GM23338 (cell line): Measurements from ENCODE around the gene KIAA0040.

Experiments
- JUNB ChIP-seq: IDR thresholded peaks from one replicate; pipeline ENCODE4 v1.6.1; 2016; ENCODE audit warnings: antibody characterized with exemption; ENCODE audit not compliant: unreplicated experiment
- TF ChIP-seq, protein P1 (sequence below): IDR thresholded peaks from one replicate; pipeline ENCODE4 v1.6.1; 2018; ENCODE audit warnings: antibody characterized with exemption; ENCODE audit not compliant: unreplicated experiment
- TF ChIP-seq, protein P2 (sequence below), 2 experiments: fragments of 200-600 bp in 1 of 2; sonication (generic) in 1 of 2; conservative IDR thresholded peaks; 2 replicates each; pipeline versions ENCODE4 v1.5.1 to v1.6.1; 2016 to 2017; ENCODE audit warnings: antibody characterized with exemption in 2 of 2, low read depth in 2 of 2, mild to moderate bottlenecking in 2 of 2, moderate library complexity in 1 of 2

DNA sequence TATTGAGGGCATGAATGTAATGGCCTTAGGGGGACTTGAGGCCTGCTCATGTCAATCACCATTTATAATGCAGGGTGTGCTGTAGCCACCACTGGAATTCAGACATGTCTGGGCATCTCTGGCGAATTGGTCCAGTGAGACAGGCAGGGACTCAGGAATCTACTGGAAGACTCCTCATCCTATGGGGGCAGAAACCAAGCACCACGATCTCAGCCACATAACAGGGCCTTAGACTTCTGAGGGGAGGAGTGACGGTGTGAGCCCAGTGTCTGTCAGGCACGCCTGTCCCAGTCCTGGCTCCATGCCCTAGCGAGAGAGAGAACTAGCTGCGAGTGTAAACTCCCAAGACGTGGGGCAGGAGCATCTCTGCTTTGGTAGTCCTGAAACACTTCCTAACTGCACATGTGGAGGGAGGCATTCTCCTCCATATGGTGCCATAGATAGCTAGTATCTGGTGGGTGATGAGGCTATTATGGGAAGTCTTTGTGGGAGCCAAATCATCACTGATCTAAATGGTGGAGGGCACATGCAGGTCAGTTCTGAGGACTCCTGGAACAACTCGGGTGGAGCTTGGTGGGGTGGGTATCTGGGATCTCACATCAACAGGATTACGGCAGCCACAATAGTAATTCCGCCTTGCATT lies 29.8 kb upstream of the KIAA0040 start:
- TF ChIP-seq, protein P1, sequence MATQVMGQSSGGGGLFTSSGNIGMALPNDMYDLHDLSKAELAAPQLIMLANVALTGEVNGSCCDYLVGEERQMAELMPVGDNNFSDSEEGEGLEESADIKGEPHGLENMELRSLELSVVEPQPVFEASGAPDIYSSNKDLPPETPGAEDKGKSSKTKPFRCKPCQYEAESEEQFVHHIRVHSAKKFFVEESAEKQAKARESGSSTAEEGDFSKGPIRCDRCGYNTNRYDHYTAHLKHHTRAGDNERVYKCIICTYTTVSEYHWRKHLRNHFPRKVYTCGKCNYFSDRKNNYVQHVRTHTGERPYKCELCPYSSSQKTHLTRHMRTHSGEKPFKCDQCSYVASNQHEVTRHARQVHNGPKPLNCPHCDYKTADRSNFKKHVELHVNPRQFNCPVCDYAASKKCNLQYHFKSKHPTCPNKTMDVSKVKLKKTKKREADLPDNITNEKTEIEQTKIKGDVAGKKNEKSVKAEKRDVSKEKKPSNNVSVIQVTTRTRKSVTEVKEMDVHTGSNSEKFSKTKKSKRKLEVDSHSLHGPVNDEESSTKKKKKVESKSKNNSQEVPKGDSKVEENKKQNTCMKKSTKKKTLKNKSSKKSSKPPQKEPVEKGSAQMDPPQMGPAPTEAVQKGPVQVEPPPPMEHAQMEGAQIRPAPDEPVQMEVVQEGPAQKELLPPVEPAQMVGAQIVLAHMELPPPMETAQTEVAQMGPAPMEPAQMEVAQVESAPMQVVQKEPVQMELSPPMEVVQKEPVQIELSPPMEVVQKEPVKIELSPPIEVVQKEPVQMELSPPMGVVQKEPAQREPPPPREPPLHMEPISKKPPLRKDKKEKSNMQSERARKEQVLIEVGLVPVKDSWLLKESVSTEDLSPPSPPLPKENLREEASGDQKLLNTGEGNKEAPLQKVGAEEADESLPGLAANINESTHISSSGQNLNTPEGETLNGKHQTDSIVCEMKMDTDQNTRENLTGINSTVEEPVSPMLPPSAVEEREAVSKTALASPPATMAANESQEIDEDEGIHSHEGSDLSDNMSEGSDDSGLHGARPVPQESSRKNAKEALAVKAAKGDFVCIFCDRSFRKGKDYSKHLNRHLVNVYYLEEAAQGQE, result no peak
- TF ChIP-seq, protein P2, sequence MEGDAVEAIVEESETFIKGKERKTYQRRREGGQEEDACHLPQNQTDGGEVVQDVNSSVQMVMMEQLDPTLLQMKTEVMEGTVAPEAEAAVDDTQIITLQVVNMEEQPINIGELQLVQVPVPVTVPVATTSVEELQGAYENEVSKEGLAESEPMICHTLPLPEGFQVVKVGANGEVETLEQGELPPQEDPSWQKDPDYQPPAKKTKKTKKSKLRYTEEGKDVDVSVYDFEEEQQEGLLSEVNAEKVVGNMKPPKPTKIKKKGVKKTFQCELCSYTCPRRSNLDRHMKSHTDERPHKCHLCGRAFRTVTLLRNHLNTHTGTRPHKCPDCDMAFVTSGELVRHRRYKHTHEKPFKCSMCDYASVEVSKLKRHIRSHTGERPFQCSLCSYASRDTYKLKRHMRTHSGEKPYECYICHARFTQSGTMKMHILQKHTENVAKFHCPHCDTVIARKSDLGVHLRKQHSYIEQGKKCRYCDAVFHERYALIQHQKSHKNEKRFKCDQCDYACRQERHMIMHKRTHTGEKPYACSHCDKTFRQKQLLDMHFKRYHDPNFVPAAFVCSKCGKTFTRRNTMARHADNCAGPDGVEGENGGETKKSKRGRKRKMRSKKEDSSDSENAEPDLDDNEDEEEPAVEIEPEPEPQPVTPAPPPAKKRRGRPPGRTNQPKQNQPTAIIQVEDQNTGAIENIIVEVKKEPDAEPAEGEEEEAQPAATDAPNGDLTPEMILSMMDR (conservative IDR thresholded peaks at IDR 0.05; ENCODE audit: low read depth in 2 of 2), result no peak
- TF ChIP-seq JUNB, result no peak
